Neural cell (in vitro differentiated cells): Measurements from ENCODE around the gene TATDN2.

Experiments
- CTCF ChIP-seq: fragments of 450-650 bp; IDR thresholded peaks from 2 replicates; pipeline ENCODE4 v1.5.1; 2014; ENCODE audit warnings: antibody characterized with exemption, mild to moderate bottlenecking, moderate library complexity; ENCODE audit not compliant: poor library complexity, severe bottlenecking
- EP300 ChIP-seq: fragments of 450-650 bp; conservative IDR thresholded peaks from 2 replicates; pipeline ENCODE4 v1.6.1; 2014; ENCODE audit warnings: antibody characterized with exemption, mild to moderate bottlenecking, moderate library complexity; ENCODE audit not compliant: poor library complexity, severe bottlenecking
- EZH2 ChIP-seq: fragments of 200-600, 300-800 bp; shearing (Covaris generic), sonication (generic); IDR thresholded peaks from 2 replicates; pipeline ENCODE4 v1.6.1; 2014; ENCODE audit warnings: antibody characterized with exemption, low read length, borderline replicate concordance, mild to moderate bottlenecking; ENCODE audit not compliant: insufficient read depth, poor library complexity, severe bottlenecking
- MXI1 ChIP-seq: fragments of 450-650 bp; conservative IDR thresholded peaks from 2 replicates; pipeline ENCODE4 v1.6.1; 2014; ENCODE audit warnings: antibody characterized with exemption, mild to moderate bottlenecking; ENCODE audit not compliant: poor library complexity, severe bottlenecking
- POLR2AphosphoS5 ChIP-seq: IDR thresholded peaks from 2 replicates; pipeline ENCODE4 v1.6.1; 2012
- RAD21 ChIP-seq: fragments of 450-650 bp; conservative IDR thresholded peaks from 2 replicates; pipeline ENCODE4 v1.6.1; 2014; ENCODE audit warnings: antibody characterized with exemption, mild to moderate bottlenecking, moderate library complexity
- REST ChIP-seq: IDR thresholded peaks from 2 replicates; pipeline ENCODE4 v1.6.1; 2012; ENCODE audit warnings: borderline replicate concordance
- SMC3 ChIP-seq: fragments of 450-650 bp; conservative IDR thresholded peaks from 2 replicates; pipeline ENCODE4 v1.6.1; 2014; ENCODE audit warnings: antibody characterized with exemption, mild to moderate bottlenecking, moderate library complexity; ENCODE audit not compliant: poor library complexity
- TAF1 ChIP-seq: IDR thresholded peaks from 2 replicates; pipeline ENCODE4 v1.6.1; 2012; ENCODE audit warnings: low read depth

- TF ChIP-seq EP300 = no peak
- no peak for TF ChIP-seq CTCF
- TF ChIP-seq EZH2 = no peak
- TF ChIP-seq SMC3 = no peak
- TF ChIP-seq TAF1 = no peak
- no peak for TF ChIP-seq POLR2AphosphoS5
- TF ChIP-seq RAD21 = no peak
- TF ChIP-seq MXI1 = no peak
- no peak for TF ChIP-seq REST
These were observed 64.1 kb downstream of the TATDN2 start for GRCh38 chr3:10312391-10312790.
